ENCODE measurements around the gene FBXO31.
"Not testable (repeated sequence)": the region's sequence is repeated elsewhere in the genome, so short reads cannot be mapped to it uniquely, and the experiment has no call there.

FBXO31 gene

DNA sequence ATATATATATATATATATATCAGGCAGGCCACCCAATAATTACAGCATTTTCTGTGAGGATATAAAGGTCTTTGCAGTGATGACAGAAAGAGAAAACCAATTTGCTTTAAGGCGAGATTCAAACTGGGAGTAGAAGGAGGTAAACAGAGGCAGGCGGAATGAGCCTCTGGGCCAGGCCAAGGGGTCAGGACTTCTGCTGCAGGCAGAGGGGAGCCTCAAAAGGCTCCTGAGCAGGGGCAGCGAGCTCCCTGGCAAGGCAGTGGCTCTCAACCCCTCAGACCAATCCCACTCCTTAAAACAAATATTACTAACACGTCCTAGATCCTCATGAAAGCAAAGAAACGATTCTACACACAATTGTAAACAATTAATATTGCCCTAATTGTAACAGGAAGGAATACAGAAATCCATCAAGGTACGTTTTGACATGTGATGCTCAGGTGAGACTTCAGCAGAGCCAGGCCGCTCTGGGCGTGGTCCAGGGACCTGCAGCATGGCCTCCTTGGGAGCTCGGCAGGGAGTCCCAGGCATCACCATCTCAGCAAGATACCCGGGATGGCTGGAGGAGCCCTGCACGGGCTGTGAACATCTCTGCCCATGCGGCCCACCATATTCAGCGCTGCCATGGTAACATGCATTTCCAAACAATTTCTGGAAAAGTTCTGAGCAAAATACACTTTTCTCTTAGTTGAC, 18.4 kb downstream of the FBXO31 start:
- no peak for DNase-seq (ENCODE audit: low read depth in 2 of 3, low spot score in 2 of 3)

DNA sequence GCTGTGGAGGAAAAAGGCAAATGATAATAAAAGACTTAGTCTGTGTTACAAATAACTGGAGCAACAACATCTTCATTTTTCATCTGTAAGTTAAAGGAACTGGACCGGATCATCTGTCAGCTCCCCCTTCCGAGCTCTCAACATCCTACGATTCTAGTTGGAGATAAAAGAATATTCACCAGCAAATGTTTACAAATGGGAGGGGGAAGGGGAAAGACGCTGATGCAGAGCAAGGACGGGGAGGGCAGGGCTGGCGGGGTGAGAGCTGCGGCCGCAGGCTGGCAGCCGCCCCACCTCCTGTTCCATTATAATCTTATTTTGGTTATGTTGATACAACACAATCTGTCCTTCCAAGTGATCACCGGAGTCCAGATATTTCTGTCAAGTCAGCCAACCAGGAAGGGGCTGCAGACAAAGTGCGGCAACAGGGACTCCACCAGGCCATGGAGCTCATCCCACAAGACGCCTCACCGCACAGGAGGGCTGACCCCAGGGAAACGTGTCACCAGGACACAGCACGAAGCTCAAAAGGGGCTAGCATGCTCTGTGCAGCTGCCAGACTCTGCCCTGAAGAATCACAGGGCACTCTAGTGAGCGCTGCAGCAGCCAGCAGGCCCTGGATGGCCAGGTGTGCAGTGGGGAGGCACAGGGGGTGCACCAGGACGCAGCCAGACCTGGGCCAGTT, 19.7 kb downstream of the FBXO31 start:
- DNase-seq (ENCODE audit: low read depth in 2 of 3, low spot score in 2 of 3), result no peak

DNA sequence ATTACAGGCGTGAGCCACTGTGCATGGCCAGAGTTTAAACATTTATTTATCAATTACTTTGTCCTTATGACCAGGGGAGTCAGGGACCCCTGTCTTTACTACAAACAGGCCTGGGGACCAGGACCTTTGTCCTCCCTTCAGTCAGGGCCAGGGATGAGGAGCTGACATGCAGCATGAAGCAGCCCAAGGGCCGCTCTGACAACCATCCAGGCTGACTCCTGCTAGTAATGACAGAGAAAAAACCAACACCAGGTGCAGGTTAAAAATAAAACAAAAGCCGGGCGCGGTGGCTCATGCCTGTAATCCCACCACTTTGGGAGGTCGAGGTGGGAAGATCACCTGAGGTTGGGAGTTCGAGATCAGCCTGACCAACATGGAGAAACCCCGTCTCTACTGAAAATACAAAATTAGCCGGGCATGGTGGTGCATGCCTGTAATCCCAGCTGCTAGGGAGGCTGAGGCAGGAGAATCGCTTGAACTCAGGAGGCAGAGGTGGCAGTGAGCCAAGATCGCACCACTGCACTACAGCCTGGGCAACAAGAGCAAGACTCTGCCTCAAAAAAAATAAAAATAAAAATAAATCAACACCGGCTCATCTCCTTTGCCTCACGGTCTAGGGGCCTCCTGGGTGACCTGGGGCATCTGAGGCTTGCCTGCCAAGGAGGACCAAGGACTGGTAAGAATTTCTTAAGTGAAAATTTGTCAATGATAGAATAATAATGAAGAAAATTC, 20.6 kb downstream of the FBXO31 start:
- not testable (repeated sequence) for DNase-seq (ENCODE audit: low read depth in 2 of 3, low spot score in 2 of 3)

DNA sequence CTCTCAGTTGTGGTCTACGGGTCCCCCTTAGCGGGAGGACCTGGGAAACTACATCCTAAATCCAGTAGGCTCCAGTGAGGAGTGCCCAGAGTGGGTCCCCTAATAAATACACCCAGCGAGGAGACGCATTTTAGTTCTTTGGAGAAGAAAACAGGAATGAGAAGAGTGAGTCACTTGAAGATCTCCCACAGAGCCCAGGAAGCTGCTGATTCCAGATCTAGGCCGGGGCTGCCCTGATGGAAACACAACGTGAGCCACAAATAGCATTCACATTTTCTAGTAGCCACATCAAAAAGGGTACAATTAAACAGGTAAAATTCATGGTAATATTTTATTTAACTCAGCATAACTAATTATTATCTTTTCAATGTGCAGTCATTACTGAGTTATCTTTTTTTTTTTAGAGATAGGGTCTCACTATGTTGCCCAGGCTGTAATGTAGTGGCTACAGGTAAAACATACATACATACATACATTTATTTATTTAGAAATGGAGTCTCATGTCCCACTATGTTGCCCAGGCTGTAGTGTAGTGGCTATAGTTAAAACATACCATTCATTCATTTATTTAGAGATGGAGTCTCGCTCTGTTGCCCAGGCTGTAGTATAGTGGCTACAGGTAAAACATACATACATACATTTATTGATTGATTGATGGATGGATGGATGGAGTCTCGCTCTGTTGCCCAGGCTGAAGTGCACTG, 21.5 kb downstream of the FBXO31 start:
- DNase-seq (ENCODE audit: low read depth in 2 of 3, low spot score in 2 of 3), result no peak

DNA sequence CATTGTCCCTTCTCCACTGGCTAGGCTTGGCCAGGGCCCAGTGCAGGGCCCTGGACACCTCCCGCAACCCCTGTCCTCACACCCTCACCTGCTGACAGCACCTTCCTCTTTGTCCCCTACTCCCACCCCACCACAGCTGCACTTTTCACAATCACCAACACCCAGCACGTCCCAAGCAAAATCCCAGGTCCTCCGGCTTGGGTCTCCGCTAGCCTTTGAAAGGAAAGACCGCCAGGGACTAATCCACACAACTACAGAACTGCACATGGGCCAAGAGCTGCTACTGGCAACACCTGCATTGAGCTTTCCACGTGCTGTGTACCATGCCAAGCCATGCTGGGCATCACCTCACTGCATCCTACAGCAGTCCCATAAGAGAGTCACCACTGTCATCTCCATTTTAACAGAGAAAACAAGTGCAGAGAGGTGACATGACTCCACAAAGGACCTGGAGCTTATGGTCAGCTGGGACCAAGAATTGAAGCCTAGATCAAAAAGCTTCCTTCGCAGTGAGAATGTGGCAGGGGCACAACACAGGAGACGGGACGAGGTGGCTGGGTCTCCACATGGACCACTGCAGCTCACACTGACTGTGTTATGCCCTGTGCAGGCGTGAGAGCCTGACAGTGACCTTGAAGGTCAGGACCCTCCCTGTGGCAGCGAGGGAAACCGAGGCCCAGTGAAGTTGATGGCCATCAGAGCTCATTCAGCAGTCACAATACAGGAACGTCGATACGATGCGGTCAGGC, 22.5 kb downstream of the FBXO31 start:
- no peak for DNase-seq (ENCODE audit: low read depth in 2 of 3, low spot score in 2 of 3)

DNA sequence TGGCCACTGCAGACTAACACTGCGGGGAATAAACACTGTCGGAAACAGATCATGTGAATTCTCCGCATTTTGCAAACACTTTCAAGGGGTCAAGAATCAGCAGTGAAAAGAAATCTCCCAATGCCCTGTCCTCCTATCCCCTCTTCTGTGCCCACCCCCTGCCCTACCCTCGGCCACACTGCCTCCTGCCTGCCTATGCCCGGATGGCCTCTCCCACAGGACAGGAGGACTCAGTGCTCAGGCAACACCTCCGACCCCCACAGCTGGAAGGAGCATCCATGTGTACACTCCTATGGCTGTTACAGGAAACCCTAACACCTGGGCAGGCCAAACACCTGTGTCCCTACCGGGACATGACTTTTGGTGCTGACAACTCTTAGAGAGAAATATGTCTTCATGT, 24.5 kb downstream of the FBXO31 start:
- no peak for DNase-seq (ENCODE audit: low read depth in 2 of 3, low spot score in 2 of 3)

DNA sequence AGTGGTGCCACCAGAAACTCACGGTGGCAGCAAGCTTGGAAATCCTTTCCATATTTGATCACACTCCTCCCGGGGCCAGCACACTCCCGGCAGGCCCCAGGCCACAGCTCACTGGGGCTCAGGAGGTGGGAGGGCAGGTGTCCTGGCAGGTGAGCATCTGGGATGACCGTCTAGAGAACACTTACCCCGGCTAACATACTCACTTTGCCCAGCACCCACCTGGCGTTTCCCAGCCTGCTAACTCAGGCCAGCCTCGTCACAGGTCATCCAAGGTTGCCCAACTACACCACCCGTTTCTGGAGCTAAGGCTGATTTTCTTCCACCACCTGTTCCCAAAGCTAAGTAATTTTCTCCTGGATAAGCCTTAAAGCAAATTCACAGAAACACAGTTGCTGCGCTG, 24.9 kb downstream of the FBXO31 start:
- no peak for DNase-seq (ENCODE audit: low read depth in 2 of 3, low spot score in 2 of 3)

DNA sequence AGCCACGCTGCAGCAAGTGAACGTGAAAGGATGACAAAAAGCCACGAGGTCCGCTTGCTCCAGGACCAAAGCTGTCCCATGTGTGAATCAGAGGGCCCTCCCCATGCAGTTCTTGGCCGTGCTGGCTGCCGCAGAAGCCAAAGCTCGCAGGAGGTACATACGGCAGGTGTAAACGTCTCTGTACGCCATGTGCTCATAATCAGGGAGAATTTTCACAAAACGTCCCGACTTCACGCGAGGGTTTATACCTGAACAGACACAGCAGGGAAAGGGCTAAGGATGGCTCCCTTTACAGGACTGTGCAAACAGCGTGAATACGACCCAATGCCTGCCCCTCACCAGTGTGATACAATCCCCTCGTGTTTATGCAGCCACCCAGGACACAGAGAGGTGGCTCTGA, 25.3 kb downstream of the FBXO31 start:
- DNase-seq (ENCODE audit: low read depth in 2 of 3, low spot score in 2 of 3), result no peak

DNA sequence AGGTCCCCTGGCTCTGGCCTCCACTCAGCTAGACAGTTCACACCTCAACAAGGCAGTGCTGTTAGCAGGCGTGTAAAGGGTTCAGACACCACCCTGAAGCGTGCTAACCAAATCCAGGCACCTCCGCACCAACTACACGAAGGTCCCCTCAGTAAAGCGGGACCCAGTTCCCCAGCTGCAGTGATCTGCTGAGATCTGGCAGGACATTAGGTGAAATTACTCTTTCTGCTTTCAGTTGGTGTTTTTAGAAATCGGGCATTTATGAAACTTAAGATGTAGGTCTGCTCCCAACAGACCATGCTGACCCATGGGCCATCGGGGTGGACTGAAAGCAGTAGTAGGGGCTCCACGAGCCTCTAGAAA, 27.1 kb downstream of the FBXO31 start:
- no peak for DNase-seq (ENCODE audit: low read depth in 2 of 3, low spot score in 2 of 3)

DNA sequence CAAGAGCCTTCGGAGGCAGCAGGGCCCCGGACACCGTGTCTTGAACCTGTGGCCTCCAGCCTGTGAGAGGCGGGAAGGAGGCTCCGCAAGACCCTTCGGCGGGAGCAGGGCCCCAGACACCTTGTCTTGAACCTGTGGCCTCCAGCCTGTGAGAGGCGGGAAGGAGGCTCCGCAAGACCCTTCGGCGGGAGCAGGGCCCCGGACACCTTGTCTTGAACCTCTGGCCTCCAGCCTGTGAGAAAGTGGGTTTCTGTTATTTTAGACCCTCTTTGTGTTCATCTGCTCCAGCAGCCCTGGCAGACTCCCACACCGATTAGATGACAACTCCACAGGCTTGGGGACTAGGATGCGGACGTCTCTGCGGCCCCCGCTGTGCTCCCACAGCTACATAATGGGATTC, 30.0 kb downstream of the FBXO31 start:
- no peak for DNase-seq (ENCODE audit: low read depth in 2 of 3, low spot score in 2 of 3)

DNA sequence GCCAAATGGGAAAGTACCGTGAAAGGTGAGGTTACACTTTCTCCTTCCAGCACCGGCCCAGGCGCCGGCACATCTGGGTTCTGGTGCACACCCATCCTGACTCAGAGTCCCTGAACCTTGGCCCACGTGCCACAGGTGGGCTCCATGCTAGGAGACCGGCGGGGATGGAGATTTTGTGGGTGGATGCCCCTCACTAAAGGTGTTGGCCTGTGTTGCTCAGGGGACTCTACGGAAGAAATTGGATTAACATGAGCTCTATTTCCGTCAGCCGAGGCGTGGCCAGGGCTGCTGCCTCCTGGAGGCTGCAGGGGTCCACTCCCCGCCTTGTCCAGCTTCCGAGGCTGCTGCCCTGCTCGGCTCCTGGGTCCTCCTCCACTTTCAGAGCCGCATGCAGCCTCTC, 30.8 kb downstream of the FBXO31 start:
- no peak for DNase-seq (ENCODE audit: low read depth in 2 of 3, low spot score in 2 of 3)

DNA sequence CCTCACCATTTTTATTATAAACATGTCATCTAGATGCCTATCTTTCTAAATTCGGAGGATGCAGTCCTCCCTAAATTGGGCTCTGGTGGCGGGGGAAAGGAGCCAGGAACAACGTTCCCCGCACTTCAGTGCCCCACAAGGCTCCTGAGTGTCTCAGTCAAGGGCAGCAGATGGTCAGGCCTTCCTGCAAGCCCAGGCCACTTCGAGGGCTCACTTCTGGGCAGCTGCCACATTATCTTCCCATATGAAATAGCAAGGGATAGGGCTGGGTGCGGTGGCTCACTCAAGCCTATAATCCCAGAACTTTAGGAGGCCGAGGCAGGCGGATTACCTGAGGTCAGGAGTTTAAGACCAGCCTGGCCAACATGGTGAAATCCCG, 32.3 kb downstream of the FBXO31 start:
- no peak for DNase-seq (ENCODE audit: low read depth in 2 of 3, low spot score in 2 of 3)

DNA sequence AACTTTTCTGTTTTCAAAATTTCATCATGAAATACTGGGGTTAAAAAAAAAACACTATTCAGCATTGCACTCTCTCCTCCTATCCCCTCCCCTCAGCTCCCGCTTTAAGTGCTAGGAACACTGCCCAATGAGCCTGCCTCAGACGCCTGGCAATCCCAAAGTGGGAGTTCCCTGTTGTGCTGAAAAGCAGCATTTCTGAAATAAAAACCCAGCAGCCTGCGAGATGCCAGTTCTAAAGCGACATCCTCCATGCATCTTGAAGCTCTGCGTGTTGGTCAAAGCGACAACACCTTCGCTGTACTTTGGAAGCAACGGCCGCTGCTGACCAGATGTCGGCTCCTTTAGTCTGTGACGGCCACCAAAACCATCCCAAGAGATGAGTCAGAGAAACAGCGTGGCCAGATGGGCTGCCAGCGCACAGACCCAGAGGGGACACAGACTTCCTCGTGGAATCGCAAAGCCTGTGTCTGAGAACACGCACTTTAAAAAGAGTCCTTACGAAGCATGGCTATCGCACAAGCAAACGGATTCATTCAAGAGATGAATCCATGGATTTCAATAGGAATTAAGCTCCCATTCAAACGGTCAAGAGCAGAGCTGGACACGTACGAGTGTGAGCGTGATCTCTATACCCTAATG, 32.8 kb downstream of the FBXO31 start:
- DNase-seq (ENCODE audit: low read depth in 2 of 3, low spot score in 2 of 3), result no peak

DNA sequence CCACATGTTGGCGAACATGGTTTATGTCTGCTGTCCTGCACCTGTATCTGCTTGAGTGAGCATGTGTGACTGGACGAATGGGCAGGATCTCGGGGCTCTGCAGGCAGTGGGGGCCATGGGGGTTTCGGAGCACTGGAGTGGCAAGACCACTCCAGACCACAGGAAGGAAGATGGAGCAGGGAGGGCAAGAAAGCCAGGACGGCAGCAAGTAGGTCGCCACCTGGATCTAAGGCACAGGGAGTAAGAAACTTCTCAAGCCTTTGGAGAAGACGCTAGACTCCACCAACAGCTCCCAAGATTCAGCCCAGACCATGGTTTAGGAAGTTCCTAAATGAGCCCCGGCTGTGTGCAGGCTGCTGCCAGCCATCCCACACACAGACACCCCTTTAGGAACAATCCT, 33.5 kb downstream of the FBXO31 start:
- DNase-seq (ENCODE audit: low read depth in 2 of 3, low spot score in 2 of 3), result no peak

DNA sequence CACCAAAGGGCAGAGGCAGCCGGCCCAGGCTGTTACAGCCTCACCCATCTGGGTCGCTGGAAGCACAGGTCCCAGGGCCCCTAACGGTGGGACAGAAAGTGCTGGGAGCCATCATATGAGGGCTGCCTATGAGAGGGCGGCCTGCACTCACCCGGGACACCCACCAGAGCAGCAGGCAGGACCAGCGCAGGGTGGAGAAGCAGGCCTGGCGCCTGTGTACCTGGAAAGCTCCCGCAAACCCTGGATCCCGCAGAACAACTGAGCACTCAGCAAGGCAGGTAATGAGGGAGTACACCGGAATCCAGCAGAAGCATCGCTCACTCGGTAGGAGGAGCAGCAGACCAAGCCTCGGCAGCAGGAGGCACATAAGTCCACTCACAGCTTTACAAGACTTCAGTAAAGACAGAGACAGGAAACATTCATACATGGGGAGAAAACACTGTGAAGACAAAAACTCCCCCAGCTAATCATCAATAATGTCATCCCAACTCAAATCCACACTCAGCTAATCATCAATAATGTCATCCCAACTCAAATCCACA, 34.9 kb downstream of the FBXO31 start:
- no peak for DNase-seq (ENCODE audit: low read depth in 2 of 3, low spot score in 2 of 3)

DNA sequence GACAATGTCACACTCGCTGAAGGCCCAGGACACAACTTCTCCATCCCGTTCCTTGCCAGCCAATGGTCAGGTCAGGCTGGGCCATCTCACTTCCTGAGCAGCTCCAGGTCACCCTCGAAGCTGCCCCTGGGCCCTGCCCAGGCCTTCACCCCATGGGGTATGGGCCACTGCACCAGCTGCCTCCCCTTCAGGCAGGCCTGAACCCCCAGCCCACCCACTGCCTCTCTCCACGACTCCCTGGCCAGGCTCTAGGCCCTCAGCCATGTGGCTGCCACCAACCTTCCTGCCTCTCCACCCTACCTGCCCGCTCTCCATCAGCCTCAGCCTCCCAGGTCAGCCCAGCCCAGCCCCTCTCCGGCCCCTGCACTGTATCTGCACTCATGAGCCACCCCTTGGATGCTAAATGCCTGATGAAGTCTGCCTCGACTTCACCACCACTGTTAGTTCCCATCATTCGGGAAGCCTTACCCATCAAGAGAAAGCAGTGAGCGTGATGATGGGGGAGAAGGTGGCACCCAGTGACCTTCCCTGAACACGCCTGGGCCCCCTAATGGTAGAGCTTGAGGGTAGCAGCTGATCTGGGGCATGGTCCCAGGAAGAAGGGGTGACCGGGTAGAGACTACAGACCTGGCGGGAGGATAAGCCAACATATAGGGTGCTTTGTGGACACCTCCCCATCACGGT, 35.5 kb downstream of the FBXO31 start:
- DNase-seq (ENCODE audit: low read depth in 2 of 3, low spot score in 2 of 3), result no peak

DNA sequence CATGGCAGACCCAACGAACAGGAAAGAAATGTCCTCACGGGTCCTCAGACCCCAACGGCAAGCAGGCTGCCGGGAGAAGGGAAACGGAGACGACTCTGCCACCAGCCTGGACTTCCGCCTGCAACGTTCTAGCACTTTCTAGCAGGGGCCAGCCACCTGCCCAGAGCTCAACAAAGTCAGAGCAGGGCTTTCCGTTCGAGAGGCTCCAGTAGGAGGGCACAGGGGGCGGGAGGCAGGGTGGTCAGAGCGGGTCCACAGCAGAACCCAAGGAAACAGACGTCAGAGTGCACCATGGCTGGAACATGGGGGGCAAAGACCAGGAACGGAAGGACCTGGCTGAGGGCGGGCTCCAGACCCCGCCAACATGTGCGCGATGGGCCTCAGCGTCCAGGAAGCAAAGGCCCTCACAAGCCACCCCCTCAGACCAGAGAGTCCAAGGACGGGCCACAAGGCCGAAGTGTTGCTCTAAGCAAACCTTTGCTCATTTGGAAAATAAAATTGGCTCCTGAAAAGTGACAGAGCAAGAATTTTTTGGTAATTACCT, 37.0 kb downstream of the FBXO31 start:
- no peak for DNase-seq (ENCODE audit: low read depth in 2 of 3, low spot score in 2 of 3)

DNA sequence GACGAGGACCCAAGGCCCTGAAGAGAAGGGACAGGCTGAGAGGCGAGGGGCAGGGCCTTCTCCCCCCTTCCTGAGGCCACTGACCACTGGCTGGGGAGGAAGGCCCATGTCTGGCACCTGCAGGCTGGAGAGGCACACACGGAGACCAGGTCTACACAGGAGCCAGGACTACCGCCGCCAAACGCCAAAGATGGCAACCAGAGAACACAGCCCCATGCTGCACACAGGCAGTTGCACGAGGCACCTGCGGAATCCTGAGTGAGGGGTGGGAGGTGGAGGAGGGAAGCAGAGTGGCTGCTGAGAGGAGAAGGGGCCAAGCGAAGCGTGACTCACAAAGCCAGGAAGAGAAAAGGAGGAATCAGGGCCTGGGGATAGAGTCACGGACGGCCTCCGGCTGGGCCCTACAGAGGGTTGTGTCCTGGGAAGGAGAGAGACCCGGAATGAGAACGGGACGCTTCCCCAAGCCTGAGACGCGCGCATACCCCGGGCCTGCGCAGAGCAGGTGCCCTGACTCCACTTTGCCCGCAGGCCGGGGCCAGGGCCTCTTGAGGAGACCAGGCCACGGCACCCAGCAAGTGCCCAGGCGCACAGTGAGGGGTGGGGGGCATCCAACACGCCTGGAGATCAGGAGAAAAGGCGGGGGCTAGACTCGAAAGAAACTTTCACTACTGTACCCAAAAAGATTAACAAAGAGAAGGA, 37.7 kb downstream of the FBXO31 start:
- no peak for DNase-seq (ENCODE audit: low read depth in 2 of 3, low spot score in 2 of 3)

All from activated CD8-positive, alpha-beta memory T cell treated with anti-CD3 and anti-CD28 coated beads for 48 hours (primary cell).